IMR-90 (cell line): ENCODE results near the gene CCHCR1. TPM values are rescaled to one million over a fixed set of nuclear protein-coding genes. Genes with fewer than 3 reads are reported as not detected.

Source experiments
- ATAC-seq: fragments of 200-7000 bp; cut with Tn5 transposase; 2 replicates; pipeline ENCODE4 v1.9.1; 2020; ENCODE audit warnings: low read depth, mild to moderate bottlenecking, moderate library complexity
- BruUV-seq: library from RNA; stranded (reverse); fragments of 400-500 nt; replicated peaks from 2 replicates; lab custom pipeline; 2021; lab: Mats Ljungman, UMichigan
- CTCF ChIA-PET: fragments of 300-600 bp; formaldehyde crosslinking; extraction: SDS; loops from one replicate; lab custom pipeline; 2021; ENCODE audit warnings: antibody characterized with exemption; lab: Yijun Ruan, JAX
- POLR2A ChIA-PET: fragments of 300-600 bp; sonication (Branson Sonifier 250); formaldehyde crosslinking; loops from one replicate; lab custom pipeline; 2022; ENCODE audit warnings: antibody characterized with exemption; ENCODE audit not compliant: unreplicated experiment; lab: Charles Lee
- DNase-seq: peaks from one replicate; pipeline ENCODE4 v3.0.0; 2013
- H2AFZ ChIP-seq: replicated peaks from 2 replicates; pipeline ENCODE3; 2013; ENCODE audit warnings: low read length, mild to moderate bottlenecking; ENCODE audit not compliant: poor library complexity
- H2AK5ac ChIP-seq: 2 replicates; pipeline ENCODE4 v1.6.1; 2013; ENCODE audit warnings: low read depth, low read length, inconsistent platforms
- H2AK9ac ChIP-seq: replicated peaks from 2 replicates; pipeline ENCODE3; 2013; ENCODE audit warnings: mild to moderate bottlenecking, low read depth, low read length, moderate library complexity; ENCODE audit not compliant: poor library complexity
- H2BK120ac ChIP-seq: 2 replicates; pipeline ENCODE4 v1.6.1; 2013; ENCODE audit warnings: low read depth, low read length, inconsistent platforms
- H2BK15ac ChIP-seq: 3 replicates; pipeline ENCODE4 v1.6.1; 2013; ENCODE audit warnings: low read depth, low read length, inconsistent platforms
- H2BK20ac ChIP-seq: 2 replicates; pipeline ENCODE4 v1.6.1; 2013; ENCODE audit warnings: low read depth, mild to moderate bottlenecking, inconsistent platforms, low read length, moderate library complexity
- H2BK5ac ChIP-seq: 2 replicates; pipeline ENCODE4 v1.6.1; 2013; ENCODE audit warnings: mild to moderate bottlenecking, low read depth, low read length, inconsistent platforms; ENCODE audit not compliant: poor library complexity, severe bottlenecking
- H3K14ac ChIP-seq: replicated peaks from 2 replicates; pipeline ENCODE4 v1.6.1; 2013; ENCODE audit warnings: low read depth, low read length, inconsistent platforms
- H3K18ac ChIP-seq: 2 replicates; pipeline ENCODE4 v1.6.1; 2013; ENCODE audit warnings: low read depth, low read length, control low read depth
- H3K23ac ChIP-seq: 2 replicates; pipeline ENCODE4 v1.6.1; 2013; ENCODE audit warnings: low read depth, low read length, inconsistent platforms
- H3K27ac ChIP-seq: 2 replicates; pipeline ENCODE4 v1.5.1; 2013; ENCODE audit warnings: mild to moderate bottlenecking, control low read depth, low read length; ENCODE audit not compliant: insufficient read depth
- H3K27me3 ChIP-seq: 2 replicates; pipeline ENCODE4 v1.6.1; 2013; ENCODE audit warnings: low read length; ENCODE audit not compliant: control insufficient read depth, insufficient read depth
- H3K36me3 ChIP-seq: 2 replicates; pipeline ENCODE4 v1.6.1; 2013; ENCODE audit warnings: low read length, mixed read lengths; ENCODE audit not compliant: control insufficient read depth, insufficient read depth
- H3K4ac ChIP-seq: 2 replicates; pipeline ENCODE4 v1.6.1; 2013; ENCODE audit warnings: low read depth, low read length, inconsistent platforms
- H3K4me1 ChIP-seq: 2 replicates; pipeline ENCODE4 v1.6.1; 2013; ENCODE audit warnings: low read length, mixed read lengths; ENCODE audit not compliant: control insufficient read depth, insufficient read depth
- H3K4me2 ChIP-seq: 2 replicates; pipeline ENCODE4 v1.6.1; 2013; ENCODE audit warnings: low read depth, mild to moderate bottlenecking, control low read depth, low read length, moderate library complexity
- H3K4me3 ChIP-seq: 2 replicates; pipeline ENCODE4 v1.5.1; 2013; ENCODE audit warnings: low read depth, mild to moderate bottlenecking, control low read depth, low read length, moderate library complexity; ENCODE audit not compliant: insufficient read depth
- H3K56ac ChIP-seq: 2 replicates; pipeline ENCODE4 v1.6.1; 2013; ENCODE audit warnings: low read length, inconsistent platforms; ENCODE audit not compliant: insufficient read depth; ENCODE audit errors: extremely low read depth
- H3K79me1 ChIP-seq, 2 experiments: 2 replicates each; pipeline ENCODE4 v1.6.1; 2013; ENCODE audit warnings: low read length in 2 of 2, inconsistent platforms in 1 of 2, low read depth in 1 of 2
- H3K9ac ChIP-seq: 2 replicates; pipeline ENCODE4 v1.6.1; 2013; ENCODE audit warnings: low read depth, low read length, control low read depth
- H3K9me1 ChIP-seq: 2 replicates; pipeline ENCODE4 v1.6.1; 2013; ENCODE audit warnings: low read length, inconsistent platforms; ENCODE audit not compliant: insufficient read depth
- H3K9me3 ChIP-seq: 2 replicates; pipeline ENCODE4 v1.6.1; 2013; ENCODE audit warnings: low read length; ENCODE audit not compliant: control insufficient read depth, insufficient read depth
- H4K20me1 ChIP-seq: 2 replicates; pipeline ENCODE4 v1.6.1; 2013; ENCODE audit warnings: low read length, inconsistent platforms; ENCODE audit not compliant: insufficient read depth
- H4K5ac ChIP-seq: 2 replicates; pipeline ENCODE4 v1.6.1; 2013; ENCODE audit warnings: mild to moderate bottlenecking, low read depth, low read length, control low read depth
- H4K8ac ChIP-seq, 2 experiments: 2 replicates each; pipeline ENCODE4 v1.6.1; 2013; ENCODE audit warnings: low read depth in 2 of 2, low read length in 2 of 2, control low read depth in 1 of 2, inconsistent platforms in 1 of 2
- H4K91ac ChIP-seq: 2 replicates; pipeline ENCODE4 v1.6.1; 2013; ENCODE audit warnings: low read depth, low read length, inconsistent platforms; ENCODE audit not compliant: insufficient read depth
- MAZ ChIP-seq: IDR thresholded peaks from 2 replicates; pipeline ENCODE4 v1.6.1; 2012; ENCODE audit warnings: low read depth, mild to moderate bottlenecking, low read length, improper control_type of control experiment, moderate library complexity, borderline replicate concordance
- NFE2L2 ChIP-seq: fragments of 150-350 bp; IDR thresholded peaks from 2 replicates; pipeline ENCODE4 v1.6.1; 2016; ENCODE audit warnings: low read depth, mild to moderate bottlenecking, low read length
- POLR2A ChIP-seq: IDR thresholded peaks from 2 replicates; pipeline ENCODE4 v1.6.1; 2012; ENCODE audit warnings: mild to moderate bottlenecking, low read depth, low read length
- RCOR1 ChIP-seq: IDR thresholded peaks from 2 replicates; pipeline ENCODE4 v1.6.1; 2012; ENCODE audit warnings: mild to moderate bottlenecking, low read length, improper control_type of control experiment; ENCODE audit not compliant: insufficient replicate concordance
- SMC3 ChIP-seq: fragments of 150-350 bp; IDR thresholded peaks from 2 replicates; pipeline ENCODE4 v1.6.1; 2016; ENCODE audit warnings: low read depth, mild to moderate bottlenecking, antibody characterized with exemption, low read length, moderate library complexity
- WGBS, 2 experiments: methylation state at CpG; one replicate each; pipeline versions ENCODE4 v1.1.5 to v1.1.7; 2013; ENCODE audit warnings: missing lambda C conversion rate in 2 of 2; ENCODE audit not compliant: insufficient read length in 1 of 2; ENCODE audit errors: extremely low coverage in 2 of 2; 5-methylcytosine and 5-hydroxymethylcytosine counted together
- dilution Hi-C: fragments of 300-500 bp; cut with HindIII; formaldehyde crosslinking; loops from one replicate; pipeline ENCODE4 v1.14.3; 2018; ENCODE audit warnings: low sequenced_read_pairs; ENCODE audit not compliant: unreplicated experiment
- in situ Hi-C: fragments of 300-500 bp; cut with MboI; formaldehyde crosslinking; loops from 3 replicates; pipeline ENCODE4 v1.14.3; 2019; ENCODE audit warnings: low sequenced_read_pairs, inconsistent platforms, mixed read lengths
- intact Hi-C: fragments of 100-400 bp; cut with micrococcal nuclease; formaldehyde crosslinking; loops from 2 replicates; pipeline ENCODE4 v1.10.0; 2022
- polyA plus RNA-seq, 3 experiments: library from polyadenylated mRNA; depleted of rRNA; stranded (reverse); fragments of >200 nt; gene quantifications; 2 replicates each; pipeline ENCODE4 v1.2.3, GENCODE V29; 2012; ENCODE audit warnings: low replicate concordance in 1 of 3
- total RNA-seq: library from RNA; depleted of rRNA; stranded (reverse); fragments of >200 nt; gene quantifications from 2 replicates; pipeline ENCODE4 v1.2.3, GENCODE V29; 2012

Gene CCHCR1
- total and polyA plus RNA-seq, 2 of the 4 experiments (the other 2 are of a cell fraction): 13.1 to 22.0 TPM

- ATAC-seq: peak; percentile 90
- peak overlapping the region; percentile 96 for H3K4me2 ChIP-seq
- peak overlapping the region; percentile 78; the same call in 2 of the 3 replicates for H2BK15ac ChIP-seq
- peak overlapping the region; percentile 94 for H3K56ac ChIP-seq
- peak overlapping the region; percentile 87 for H3K27ac ChIP-seq
- H2BK120ac ChIP-seq: peak overlapping the region; percentile 83
- peak overlapping the region; percentile 90 for H4K91ac ChIP-seq
- H2AK5ac ChIP-seq: peak overlapping the region; percentile 87
- H2BK5ac ChIP-seq: peak overlapping the region; percentile 76
- intact Hi-C loops (loop anchor here (1.0 to 10.0 kb wide), 4 partner anchors 75 to 283 kb away; partner anchors contain the start of genes HLA-C and VARS2), in situ Hi-C loops (loop anchor here (5.0 kb wide), 1 partner anchor 170 kb away; no protein-coding TSS in a partner anchor), dilution Hi-C loops (no loop called here)
- peak overlapping the region; percentile 91 for H3K4me3 ChIP-seq
- H4K20me1 ChIP-seq: no peaks in the 10 kb centered on the region
- CTCF ChIA-PET: interaction anchor here (1.3 to 1.9 kb wide), 3 partner anchors 39 to 172 kb away, joined by 3 to 6 read pairs (median 5); partner anchors contain the start of gene TCF19
- H3K9ac ChIP-seq: peak overlapping the region; percentile 75
- peak overlapping the region; percentile 92 for H2AFZ ChIP-seq
- 0 out of 2 replicates have a peak, but pooled peaks cover 5% of the 10 kb centered on the region for H3K9me1 ChIP-seq
- POLR2A ChIA-PET: interaction anchor here (0.7 kb wide), 1 partner anchor 157 kb away, joined by 4 read pairs; no protein-coding TSS in a partner anchor
- peak overlapping the region; percentile 76 to 91 for H4K8ac ChIP-seq
- peak overlapping the region; percentile 96 for H2AK9ac ChIP-seq
- H3K4ac ChIP-seq: peak overlapping the region; percentile 94
- BruUV-seq: no TSS peak
- H3K4me1 ChIP-seq: peaks cover under 1% of the 10 kb centered on the region; the same call in 1 of the 2 replicates
- peak overlapping the region; percentile 85 for H3K14ac ChIP-seq
- TF ChIP-seq NFE2L2 (no peak), RCOR1 (no peak), POLR2A (peak; percentile 59; the same call in 1 of the 2 replicates), SMC3 (no peak), MAZ (peak; percentile 15; the same call in 1 of the 2 replicates)
- H4K5ac ChIP-seq: peak overlapping the region; percentile 22
- peaks cover 13 to 33% of the 10 kb centered on the region in 2 experiments; a peak in 3 of 4 replicates for H3K79me1 ChIP-seq
- peak overlapping the region; percentile 36 for H3K18ac ChIP-seq
- H3K27me3 ChIP-seq: no peaks in the 10 kb centered on the region
- 0% methylated on average over 18 of the region's 45 CpGs; no CpG with 5 or more reads in 1 of the 2 experiments for WGBS, 2 experiments
- H3K23ac ChIP-seq: peak overlapping the region; percentile 87
- peaks cover 2% of the 10 kb centered on the region; the same call in 1 of the 2 replicates for H3K9me3 ChIP-seq
- no peak overlapping the region for H2BK20ac ChIP-seq
- peak; percentile 72 for DNase-seq
- H3K36me3 ChIP-seq: 0 out of 2 replicates have a peak, but pooled peaks cover 1% of the 10 kb centered on the region
These were observed 40.1 kb upstream of the CCHCR1 start for GRCh38 chr6:31197559-31198305.
